Bronchial epithelial cell (primary cell): ENCODE results near the gene EML4. TPM values are rescaled to one million over a fixed set of nuclear protein-coding genes. Genes with fewer than 3 reads are reported as not detected.

Source experiments
- DNase-seq: peaks from one replicate; pipeline ENCODE4 v3.0.0-alpha.2; 2010; ENCODE audit warnings: low read depth
- FAIRE-seq: peaks from 2 replicates; lab custom pipeline; 2011; peaks lifted over from hg19 to GRCh38; lab: Jason Lieb, UNC
- H3K27me3 ChIP-seq: 2 replicates; pipeline ENCODE4 v1.5.1; 2011; ENCODE audit warnings: low read length; ENCODE audit not compliant: control insufficient read depth, insufficient read depth
- H3K36me3 ChIP-seq: 2 replicates; pipeline ENCODE4 v1.5.1; 2011; ENCODE audit warnings: low read length; ENCODE audit not compliant: control insufficient read depth, insufficient read depth
- H3K4me3 ChIP-seq: 2 replicates; pipeline ENCODE4 v1.5.1; 2011; ENCODE audit warnings: mild to moderate bottlenecking, low read depth, low read length, control low read depth
- total RNA-seq: library from RNA; depleted of rRNA; stranded (reverse); fragments of >200 nt; gene quantifications from 2 replicates; pipeline ENCODE4 v1.2.1, GENCODE V29; 2014
- TF ChIP-seq, protein P1 (sequence below): IDR thresholded peaks from 2 replicates; pipeline ENCODE4 v1.5.1; 2011; ENCODE audit warnings: mild to moderate bottlenecking, moderate library complexity, low read length, control low read depth, inconsistent platforms; ENCODE audit not compliant: insufficient read depth, severe bottlenecking

Gene EML4
- total RNA-seq, 1 donor from 2014 or later, result 26.3 TPM

DNA sequence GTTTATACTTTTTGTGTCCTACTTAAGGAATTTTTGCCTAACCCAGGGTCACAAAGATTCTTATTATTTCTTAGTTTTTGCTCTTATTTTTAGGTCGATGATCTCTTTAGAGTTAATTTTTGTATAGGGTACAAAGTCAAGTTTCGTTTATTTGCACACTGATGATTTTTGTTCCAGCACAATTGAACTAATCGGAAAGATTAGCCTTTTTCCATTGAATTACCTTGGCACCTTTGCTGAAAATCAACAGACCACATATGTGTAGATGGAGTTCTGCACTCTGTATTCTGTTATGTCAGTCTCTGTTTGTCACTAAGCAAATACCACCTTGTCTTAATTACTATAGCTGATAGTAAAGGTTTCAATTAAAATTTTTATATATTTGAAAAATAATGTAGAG is 18.7 kb downstream of the EML4 start:
- no peak overlapping the region for H3K4me3 ChIP-seq
- H3K36me3 ChIP-seq, result no peaks in the 10 kb centered on the region
- TF ChIP-seq, protein P1, sequence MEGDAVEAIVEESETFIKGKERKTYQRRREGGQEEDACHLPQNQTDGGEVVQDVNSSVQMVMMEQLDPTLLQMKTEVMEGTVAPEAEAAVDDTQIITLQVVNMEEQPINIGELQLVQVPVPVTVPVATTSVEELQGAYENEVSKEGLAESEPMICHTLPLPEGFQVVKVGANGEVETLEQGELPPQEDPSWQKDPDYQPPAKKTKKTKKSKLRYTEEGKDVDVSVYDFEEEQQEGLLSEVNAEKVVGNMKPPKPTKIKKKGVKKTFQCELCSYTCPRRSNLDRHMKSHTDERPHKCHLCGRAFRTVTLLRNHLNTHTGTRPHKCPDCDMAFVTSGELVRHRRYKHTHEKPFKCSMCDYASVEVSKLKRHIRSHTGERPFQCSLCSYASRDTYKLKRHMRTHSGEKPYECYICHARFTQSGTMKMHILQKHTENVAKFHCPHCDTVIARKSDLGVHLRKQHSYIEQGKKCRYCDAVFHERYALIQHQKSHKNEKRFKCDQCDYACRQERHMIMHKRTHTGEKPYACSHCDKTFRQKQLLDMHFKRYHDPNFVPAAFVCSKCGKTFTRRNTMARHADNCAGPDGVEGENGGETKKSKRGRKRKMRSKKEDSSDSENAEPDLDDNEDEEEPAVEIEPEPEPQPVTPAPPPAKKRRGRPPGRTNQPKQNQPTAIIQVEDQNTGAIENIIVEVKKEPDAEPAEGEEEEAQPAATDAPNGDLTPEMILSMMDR, result no peak
- no peaks in the 10 kb centered on the region for H3K27me3 ChIP-seq
- DNase-seq (no peak), FAIRE-seq (no peak)

DNA sequence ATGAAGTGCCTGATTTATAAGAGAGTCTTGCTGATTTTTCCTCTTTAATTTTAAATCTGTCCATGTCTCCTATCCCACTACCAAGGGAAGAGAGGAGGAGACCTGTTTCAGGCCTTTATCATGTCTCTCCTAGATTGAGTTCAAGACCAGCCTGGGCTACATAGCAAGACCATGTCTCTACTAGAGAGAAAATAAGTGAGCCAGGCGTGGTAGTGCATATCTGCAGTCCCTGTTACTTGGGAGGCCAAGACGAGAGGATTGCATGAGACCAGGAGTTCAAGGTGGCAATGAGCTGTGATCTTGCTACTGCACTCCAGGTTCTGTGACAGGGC is 20.0 kb downstream of the EML4 start:
- Histone ChIP-seq H3K27me3 (no peaks in the 10 kb centered on the region), H3K36me3 (no peaks in the 10 kb centered on the region), H3K4me3 (no peak overlapping the region)
- DNase-seq (no peak), FAIRE-seq (no peak)
- TF ChIP-seq, protein P1, result no peak

DNA sequence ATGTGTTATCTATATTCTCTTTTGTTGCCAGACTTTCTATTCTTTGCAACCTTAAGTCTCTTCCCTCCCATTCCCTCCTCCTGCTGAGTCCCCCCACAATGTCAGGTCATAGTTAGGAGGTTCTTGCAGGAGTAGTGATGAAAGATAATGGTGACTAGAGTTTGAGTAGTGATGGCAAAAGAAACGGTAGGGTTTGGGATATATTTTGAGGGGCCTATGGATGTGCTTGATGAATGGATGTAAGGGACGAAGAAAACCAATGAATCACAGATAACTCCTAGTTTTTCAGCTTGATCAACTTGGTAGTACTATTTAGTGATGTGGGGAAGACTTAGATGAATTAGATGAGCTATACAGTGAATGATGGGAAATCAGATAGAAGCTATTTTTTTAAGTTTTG is 21.0 kb downstream of the EML4 start:
- H3K27me3 ChIP-seq, result no peaks in the 10 kb centered on the region
- H3K4me3 ChIP-seq, result no peak overlapping the region
- H3K36me3 ChIP-seq, result no peaks in the 10 kb centered on the region
- TF ChIP-seq, protein P1, result no peak
- FAIRE-seq (no peak), DNase-seq (no peak)

DNA sequence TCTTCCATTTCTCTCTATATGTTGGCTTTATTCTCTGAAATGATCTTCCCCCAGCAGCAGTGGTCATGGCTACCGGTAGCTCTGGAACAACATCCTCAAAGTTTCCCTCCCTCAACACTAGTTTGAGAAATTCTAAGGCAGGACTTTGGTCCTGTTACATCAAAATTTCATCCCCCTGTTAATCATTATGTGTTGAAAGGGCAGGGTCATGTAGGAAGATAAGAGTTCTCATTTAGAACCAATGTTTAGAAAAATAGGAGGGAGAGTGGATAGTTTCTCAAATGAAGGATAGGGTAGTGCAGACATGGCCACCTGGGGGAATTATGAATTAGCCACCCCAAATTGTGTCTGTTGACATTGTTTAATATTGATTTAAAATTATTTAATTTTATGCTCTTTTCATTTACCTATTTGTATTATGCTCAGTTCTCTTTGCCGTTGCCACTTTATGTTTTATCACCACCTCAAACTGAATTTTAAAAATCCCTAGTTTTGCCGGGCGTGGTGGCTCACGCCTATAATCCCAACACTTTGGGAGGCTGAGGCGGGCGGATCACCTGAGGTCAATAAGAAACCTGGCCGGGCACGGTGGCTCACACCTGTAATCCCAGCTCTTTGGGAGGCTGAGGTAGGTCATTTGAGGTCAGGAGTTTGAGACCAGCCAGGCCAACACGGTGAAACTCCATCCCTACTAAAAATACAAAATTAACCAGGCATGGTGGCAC is 22.3 kb downstream of the EML4 start:
- TF ChIP-seq, protein P1, result no peak
- H3K4me3 ChIP-seq, result no peak overlapping the region
- H3K27me3 ChIP-seq, result no peaks in the 10 kb centered on the region
- FAIRE-seq (no peak), DNase-seq (no peak)
- no peaks in the 10 kb centered on the region for H3K36me3 ChIP-seq

DNA sequence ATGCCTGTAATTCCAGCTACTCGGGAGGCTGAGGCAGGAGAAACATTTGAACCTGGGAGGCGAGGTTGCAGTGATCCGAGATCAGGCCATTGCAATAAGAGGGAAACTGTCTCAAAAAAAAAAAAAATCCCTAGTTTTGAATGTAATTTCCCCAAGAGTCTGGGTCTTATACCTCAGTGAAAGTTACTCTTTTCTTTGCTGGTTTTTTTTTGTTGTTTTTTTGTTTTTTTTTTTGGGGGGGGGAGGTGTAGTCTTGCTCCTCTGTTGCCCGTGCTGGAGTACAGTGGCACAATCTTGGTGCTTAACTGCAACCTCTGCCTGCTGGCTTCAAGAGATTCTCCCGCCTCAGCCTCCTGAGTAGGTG is 22.8 kb downstream of the EML4 start:
- FAIRE-seq (no peak), DNase-seq (no peak)
- Histone ChIP-seq H3K27me3 (no peaks in the 10 kb centered on the region), H3K36me3 (no peaks in the 10 kb centered on the region), H3K4me3 (no peak overlapping the region)
- TF ChIP-seq, protein P1, result no peak
